Glutamatergic neuron (in vitro differentiated cells): ENCODE data around the gene FECH. TPM values are rescaled to one million over a fixed set of nuclear protein-coding genes. Genes with fewer than 3 reads are reported as not detected.

ENCODE experiments used
- DNase-seq: peaks from one replicate; pipeline ENCODE4 v3.0.0; 2022
- H3K27ac Mint-ChIP-seq: one replicate; pipeline ENCODE4 v1.8.0; 2020; ENCODE audit warnings: mild to moderate bottlenecking, mixed read lengths, inconsistent platforms; ENCODE audit not compliant: unreplicated experiment
- H3K27me3 Mint-ChIP-seq: one replicate; pipeline ENCODE4 v1.8.0; 2020; ENCODE audit warnings: mild to moderate bottlenecking, moderate library complexity, mixed read lengths, inconsistent platforms; ENCODE audit not compliant: unreplicated experiment
- H3K36me3 Mint-ChIP-seq: one replicate; pipeline ENCODE4 v1.8.0; 2020; ENCODE audit warnings: mild to moderate bottlenecking, mixed read lengths, inconsistent platforms; ENCODE audit not compliant: unreplicated experiment
- H3K4me1 Mint-ChIP-seq: one replicate; pipeline ENCODE4 v1.8.0; 2020; ENCODE audit warnings: mild to moderate bottlenecking, low read depth, mixed read lengths, inconsistent platforms; ENCODE audit not compliant: unreplicated experiment
- H3K4me3 Mint-ChIP-seq: one replicate; pipeline ENCODE4 v1.8.0; 2020; ENCODE audit warnings: mild to moderate bottlenecking, mixed read lengths, inconsistent platforms; ENCODE audit not compliant: unreplicated experiment
- H3K9me3 Mint-ChIP-seq: one replicate; pipeline ENCODE4 v1.8.0; 2020; ENCODE audit warnings: mild to moderate bottlenecking, moderate library complexity, mixed read lengths, inconsistent platforms; ENCODE audit not compliant: unreplicated experiment
- CTCF ChIP-seq: fragments of 200-600 bp; sonication (generic); IDR thresholded peaks from one replicate; pipeline ENCODE4 v1.5.0; 2021; ENCODE audit not compliant: partially characterized antibody, unreplicated experiment
- total RNA-seq: library from RNA; stranded (reverse); fragmentation: NEBNext Ultra II Directional; extraction: Animal tissue kit (Norgen Biotek cat#: 25700); gene quantifications from one replicate; pipeline ENCODE4 v1.2.1, GENCODE V29; 2021; ENCODE audit not compliant: unreplicated experiment

The FECH gene
- total RNA-seq, 1 donor from 2014 or later: 16.5 TPM

GRCh38 chr18:57542812-57543427 lies 43.6 kb downstream of the FECH start:
- Mint-ChIP-seq H3K36me3 (no peaks in the 10 kb centered on the region), H3K9me3 (peaks cover 18% of the 10 kb centered on the region), H3K4me3 (peak overlapping the region; percentile 67), H3K27ac (peak overlapping the region; percentile 93), H3K27me3 (peaks cover 8% of the 10 kb centered on the region), H3K4me1 (peaks cover 46% of the 10 kb centered on the region)
- DNase-seq: peak; percentile 52
- TF ChIP-seq CTCF: no peak

GRCh38 chr18:57542126-57542525 lies 44.4 kb downstream of the FECH start:
- peak overlapping the region; percentile 93 for H3K27ac Mint-ChIP-seq
- peaks cover 8% of the 10 kb centered on the region for H3K27me3 Mint-ChIP-seq
- H3K9me3 Mint-ChIP-seq: peaks cover 18% of the 10 kb centered on the region
- peaks cover 43% of the 10 kb centered on the region for H3K4me1 Mint-ChIP-seq
- DNase-seq: no peak
- peak overlapping the region; percentile 67 for H3K4me3 Mint-ChIP-seq
- H3K36me3 Mint-ChIP-seq: no peaks in the 10 kb centered on the region
- no peak for TF ChIP-seq CTCF

GRCh38 chr18:57539702-57540101 lies 46.8 kb downstream of the FECH start:
- H3K27ac Mint-ChIP-seq: no peak overlapping the region
- no peaks in the 10 kb centered on the region for H3K36me3 Mint-ChIP-seq
- no peak for TF ChIP-seq CTCF
- H3K4me3 Mint-ChIP-seq: no peak overlapping the region
- peaks cover 35% of the 10 kb centered on the region for H3K4me1 Mint-ChIP-seq
- peaks cover 23% of the 10 kb centered on the region for H3K9me3 Mint-ChIP-seq
- H3K27me3 Mint-ChIP-seq: peaks cover 11% of the 10 kb centered on the region
- DNase-seq: no peak

- H3K4me3 Mint-ChIP-seq: no peak overlapping the region
- H3K9me3 Mint-ChIP-seq: peaks cover 20% of the 10 kb centered on the region
- no peak for TF ChIP-seq CTCF
- no peak overlapping the region for H3K27ac Mint-ChIP-seq
- H3K4me1 Mint-ChIP-seq: peaks cover 37% of the 10 kb centered on the region
- no peaks in the 10 kb centered on the region for H3K36me3 Mint-ChIP-seq
- H3K27me3 Mint-ChIP-seq: peaks cover 9% of the 10 kb centered on the region
- DNase-seq: no peak
Measured at GRCh38 chr18:57538614-57539013, 47.9 kb downstream of the FECH start.

- no peak for DNase-seq
- no peak for TF ChIP-seq CTCF
- H3K4me1 Mint-ChIP-seq: peaks cover 43% of the 10 kb centered on the region
- peaks cover 14% of the 10 kb centered on the region for H3K27me3 Mint-ChIP-seq
- no peaks in the 10 kb centered on the region for H3K36me3 Mint-ChIP-seq
- peak overlapping the region; percentile 71 for H3K27ac Mint-ChIP-seq
- H3K4me3 Mint-ChIP-seq: no peak overlapping the region
- peaks cover 7% of the 10 kb centered on the region for H3K9me3 Mint-ChIP-seq
Measured at GRCh38 chr18:57534511-57534909, 52.0 kb downstream of the FECH start.
